Aorta (tissue), 5 donors: ENCODE results near the gene ECT2L. TPM values are rescaled to one million over a fixed set of nuclear protein-coding genes. Genes with fewer than 3 reads are reported as not detected.

Experiments
- ATAC-seq: fragments of 200-7000 bp; cut with Tn5 transposase; one replicate; pipeline ENCODE4 v1.9.1; 2022; ENCODE audit warnings: moderate library complexity; ENCODE audit not compliant: low FRiP score
- DNase-seq, 2 donors: peaks; one replicate each; pipeline ENCODE4 v3.0.0-alpha.2; 2020
- H3K27ac ChIP-seq, 2 donors: one replicate each; pipeline ENCODE4 v1.5.1; 2013; ENCODE audit warnings: low read length in 2 of 2, mild to moderate bottlenecking in 2 of 2, moderate library complexity in 2 of 2, control low read depth in 1 of 2, inconsistent platforms in 1 of 2, low read depth in 1 of 2
- H3K27me3 ChIP-seq, 2 donors: one replicate each; pipeline ENCODE4 v1.6.1; 2013; ENCODE audit warnings: control low read depth in 1 of 2, low read length in 1 of 2, mild to moderate bottlenecking in 1 of 2, moderate library complexity in 1 of 2; ENCODE audit not compliant: insufficient read depth in 2 of 2, control insufficient read depth in 1 of 2
- H3K36me3 ChIP-seq, 2 donors: one replicate each; pipeline ENCODE4 v1.6.1; 2013; ENCODE audit warnings: control low read depth in 1 of 2, low read length in 1 of 2, mild to moderate bottlenecking in 1 of 2; ENCODE audit not compliant: insufficient read depth in 2 of 2, control insufficient read depth in 1 of 2
- H3K4me1 ChIP-seq, 2 donors: one replicate each; pipeline ENCODE4 v1.6.1; 2013; ENCODE audit warnings: low read length in 2 of 2, control low read depth in 1 of 2, mild to moderate bottlenecking in 1 of 2, moderate library complexity in 1 of 2; ENCODE audit not compliant: insufficient read depth in 2 of 2, control insufficient read depth in 1 of 2
- H3K4me3 ChIP-seq, 2 donors: one replicate each; pipeline ENCODE4 v1.5.1; 2013; ENCODE audit warnings: low read length in 2 of 2, control low read depth in 1 of 2, mild to moderate bottlenecking in 1 of 2
- H3K9me3 ChIP-seq: one replicate; pipeline ENCODE4 v1.6.1; 2013; ENCODE audit warnings: mild to moderate bottlenecking, low read length; ENCODE audit not compliant: control insufficient read depth
- WGBS, 2 donors: extraction: QIAGEN DNeasy Blood & Tissue Kit; methylation state at CpG; one replicate each; pipeline ENCODE4 v1.1.7; 2013; 5-methylcytosine and 5-hydroxymethylcytosine counted together
- intact Hi-C, 2 donors: fragments of 100-400 bp; cut with DNase I; formaldehyde crosslinking; loops; one replicate each; pipeline versions ENCODE4 v1.14.2 to v1.15.0; 2022
- polyA plus RNA-seq, 2 donors: library from polyadenylated mRNA; stranded (reverse); fragments of 200-250 nt; gene quantifications; one replicate each; pipeline ENCODE4 v1.2.3, GENCODE V29; 2013
- total RNA-seq, 2 donors: library from RNA; stranded (reverse); fragmentation: NEBNext Ultra II Directional; extraction: Animal tissue kit (Norgen Biotek cat#: 25700); gene quantifications; one replicate each; pipeline ENCODE4 v1.2.1, GENCODE V29; 2021
- donor health status: healthy with polysubstance abuse.
- donor health status: Bipolar disorder and iron deficiency.
- donor health status: DM: no; HTN: no; CAD: no.
- donor health status: DM: no; HTN: no; CAD: no.
- donor health status: DM: yes; HTN: yes; CAD: no.

Gene ECT2L
- total and polyA plus RNA-seq, 4 donors = 0.19 to 2.7 (median 0.30) TPM; not detected in 1

- ATAC-seq (no peak), DNase-seq (no peak)
- WGBS, 2 donors = 67 to 82% methylated on average over 3 of the region's 3 CpGs
- Histone ChIP-seq H3K9me3 (no peaks in the 10 kb centered on the region), H3K4me3 (no peak overlapping the region), H3K27ac (no peak overlapping the region), H3K27me3 (no peaks in the 10 kb centered on the region), H3K36me3 (no peaks in the 10 kb centered on the region), H3K4me1 (no peaks in the 10 kb centered on the region)
- intact Hi-C loops = no loop called here
Observed at GRCh38 chr6:138891255-138891986, 95.5 kb downstream of the ECT2L start.

DNA sequence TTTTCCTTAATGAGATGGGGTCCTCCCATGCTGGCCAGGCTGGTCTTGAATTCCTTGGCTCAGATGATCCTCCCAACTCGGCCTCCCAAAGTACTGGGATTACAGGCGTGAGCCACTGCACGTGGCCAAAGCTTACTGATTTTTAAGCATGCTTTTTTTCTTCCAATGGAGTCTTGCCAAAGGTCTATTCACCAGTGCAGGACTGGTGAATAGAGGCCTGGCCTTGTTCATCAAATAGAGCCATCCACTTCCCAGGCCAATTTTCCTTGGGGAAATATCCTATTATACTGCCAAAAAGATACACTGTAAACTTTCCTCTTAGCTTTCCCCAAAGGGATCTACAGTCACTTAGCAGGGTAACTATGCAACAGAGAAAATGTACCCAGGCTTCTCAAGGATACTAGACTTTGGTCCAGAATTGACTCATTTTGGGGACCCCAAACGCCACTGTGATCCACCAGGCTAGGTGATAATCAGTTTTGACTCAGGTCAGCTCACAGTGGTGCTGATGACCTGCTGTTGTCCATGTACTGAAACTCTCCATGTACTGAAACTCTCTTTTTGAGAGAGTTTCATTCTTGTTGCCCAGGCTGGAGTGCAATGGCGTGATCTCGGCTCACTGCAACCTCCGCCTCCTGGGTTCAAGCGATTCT is 100.3 kb downstream of the ECT2L start:
- ATAC-seq = no peak
- 92 to 94% methylated on average over 8 of the region's 8 CpGs for WGBS, 2 donors
- intact Hi-C loops = no loop called here

DNA sequence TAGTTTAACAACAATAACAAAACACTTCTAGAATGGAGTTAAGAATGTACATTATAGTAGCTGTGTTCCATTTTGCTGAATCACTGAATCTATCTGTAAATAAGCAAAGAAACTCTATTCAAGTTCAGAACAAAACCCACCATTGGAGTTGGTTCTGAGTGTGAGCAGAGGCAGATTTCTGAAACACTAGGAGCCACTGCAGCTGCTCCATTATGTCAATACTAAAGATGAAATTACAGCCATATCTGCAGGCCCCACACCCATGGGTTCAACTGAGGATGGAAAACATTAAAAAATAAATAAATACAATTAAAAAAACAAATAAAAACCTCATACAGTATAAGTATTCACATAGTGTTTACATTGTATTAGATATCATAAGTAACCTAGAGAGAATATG is 101.1 kb downstream of the ECT2L start:
- no peaks in the 10 kb centered on the region for H3K4me1 ChIP-seq
- ATAC-seq = no peak
- no peaks in the 10 kb centered on the region for H3K27me3 ChIP-seq
- no peak for DNase-seq
- peaks cover 2 to 8% of the 10 kb centered on the region in 2 donors for H3K36me3 ChIP-seq
- intact Hi-C loops = no loop called here
- H3K27ac ChIP-seq = no peak overlapping the region
- H3K9me3 ChIP-seq = no peaks in the 10 kb centered on the region
- no peak overlapping the region for H3K4me3 ChIP-seq

More for the DNA sequence above, 100.3 kb downstream of the ECT2L start:
- H3K27ac ChIP-seq = no peak overlapping the region
- H3K36me3 ChIP-seq = peaks cover 0 to 4% of the 10 kb centered on the region in 2 donors
- no peaks in the 10 kb centered on the region for H3K27me3 ChIP-seq
- DNase-seq = no peak
- H3K9me3 ChIP-seq = no peaks in the 10 kb centered on the region
- H3K4me3 ChIP-seq = no peak overlapping the region
- no peaks in the 10 kb centered on the region for H3K4me1 ChIP-seq

DNA sequence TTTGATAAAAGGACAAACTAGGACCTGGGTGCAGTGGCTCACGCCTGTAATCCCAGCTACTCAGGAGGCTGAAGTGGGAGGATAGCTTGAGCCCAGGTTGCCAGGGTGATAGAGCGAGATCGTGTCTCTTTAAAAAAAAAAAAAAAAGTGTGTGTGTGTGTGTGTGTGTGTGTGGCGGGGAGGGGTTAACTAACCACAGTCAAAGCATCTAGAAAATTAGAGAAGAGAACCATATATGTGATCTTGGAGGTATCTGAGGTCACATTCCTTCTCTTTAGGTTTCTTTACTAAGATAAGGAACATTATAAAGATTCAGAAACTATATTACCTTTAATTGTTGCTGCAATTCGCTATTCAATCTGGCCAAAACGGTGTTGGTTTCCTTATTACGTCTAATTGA is 111.3 kb downstream of the ECT2L start:
- no peaks in the 10 kb centered on the region for H3K27me3 ChIP-seq
- DNase-seq (no peak), ATAC-seq (no peak)
- intact Hi-C loops = no loop called here
- 83 to 89% methylated on average over 6 to 7 of the region's 7 CpGs for WGBS, 2 donors
- no peak overlapping the region for H3K4me3 ChIP-seq
- no peaks in the 10 kb centered on the region for H3K4me1 ChIP-seq
- H3K9me3 ChIP-seq = no peaks in the 10 kb centered on the region
- peaks cover 2 to 4% of the 10 kb centered on the region in 2 donors for H3K36me3 ChIP-seq
- H3K27ac ChIP-seq = no peak overlapping the region

GRCh38 chr6:138909511-138909910 is 113.6 kb downstream of the ECT2L start:
- no peaks in the 10 kb centered on the region for H3K4me1 ChIP-seq
- no peak overlapping the region for H3K27ac ChIP-seq
- peaks cover 0 to 6% of the 10 kb centered on the region in 2 donors for H3K36me3 ChIP-seq
- H3K27me3 ChIP-seq = no peaks in the 10 kb centered on the region
- DNase-seq (no peak), ATAC-seq (no peak)
- intact Hi-C loops = no loop called here
- H3K4me3 ChIP-seq = no peak overlapping the region
- WGBS, 2 donors = 73 to 77% methylated on average over 4 of the region's 4 CpGs
- no peaks in the 10 kb centered on the region for H3K9me3 ChIP-seq

- Histone ChIP-seq H3K27ac (no peak overlapping the region), H3K4me3 (no peak overlapping the region), H3K9me3 (no peaks in the 10 kb centered on the region), H3K4me1 (no peaks in the 10 kb centered on the region), H3K27me3 (no peaks in the 10 kb centered on the region), H3K36me3 (peaks cover 0 to 6% of the 10 kb centered on the region in 2 donors)
- ATAC-seq (no peak), DNase-seq (no peak)
- intact Hi-C loops = no loop called here
- WGBS, 2 donors = 82 to 84% methylated on average over 1 of the region's 1 CpG
Observed at GRCh38 chr6:138909975-138910374, 114.1 kb downstream of the ECT2L start.

- DNase-seq (no peak), ATAC-seq (no peak)
- Histone ChIP-seq H3K36me3 (peaks cover 3 to 8% of the 10 kb centered on the region in 2 donors), H3K27me3 (no peaks in the 10 kb centered on the region), H3K27ac (no peak overlapping the region), H3K9me3 (no peaks in the 10 kb centered on the region), H3K4me1 (no peaks in the 10 kb centered on the region), H3K4me3 (no peak overlapping the region)
- WGBS, 2 donors = 73 to 78% methylated on average over 3 of the region's 3 CpGs
- intact Hi-C loops = no loop called here
Observed at GRCh38 chr6:138912308-138912707, 116.4 kb downstream of the ECT2L start.

DNA sequence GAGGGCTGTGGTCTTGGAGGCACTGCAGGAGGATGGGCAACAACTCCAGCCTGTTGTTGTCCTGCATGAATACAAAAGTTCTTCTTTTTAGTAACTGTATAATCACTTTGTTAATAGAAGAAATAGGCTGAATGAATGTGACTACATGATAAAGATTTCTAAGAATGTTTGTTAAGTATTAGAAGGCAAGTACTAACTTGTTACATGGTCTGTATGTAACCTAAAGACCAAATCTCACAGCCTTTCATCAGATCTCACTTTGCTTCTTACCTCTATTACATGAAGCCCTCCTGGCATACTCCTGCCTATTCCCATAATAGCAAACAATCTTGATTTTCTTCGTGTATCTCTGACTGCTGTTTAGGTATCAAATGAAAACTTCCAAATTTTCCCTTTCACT is 118.8 kb downstream of the ECT2L start:
- Histone ChIP-seq H3K36me3 (peaks cover 3 to 10% of the 10 kb centered on the region in 2 donors), H3K27me3 (no peaks in the 10 kb centered on the region), H3K4me3 (no peak overlapping the region), H3K4me1 (no peaks in the 10 kb centered on the region), H3K9me3 (no peaks in the 10 kb centered on the region), H3K27ac (no peak overlapping the region)
- DNase-seq (no peak), ATAC-seq (no peak)
- intact Hi-C loops = no loop called here
- 79 to 93% methylated on average over 1 of the region's 1 CpG for WGBS, 2 donors

DNA sequence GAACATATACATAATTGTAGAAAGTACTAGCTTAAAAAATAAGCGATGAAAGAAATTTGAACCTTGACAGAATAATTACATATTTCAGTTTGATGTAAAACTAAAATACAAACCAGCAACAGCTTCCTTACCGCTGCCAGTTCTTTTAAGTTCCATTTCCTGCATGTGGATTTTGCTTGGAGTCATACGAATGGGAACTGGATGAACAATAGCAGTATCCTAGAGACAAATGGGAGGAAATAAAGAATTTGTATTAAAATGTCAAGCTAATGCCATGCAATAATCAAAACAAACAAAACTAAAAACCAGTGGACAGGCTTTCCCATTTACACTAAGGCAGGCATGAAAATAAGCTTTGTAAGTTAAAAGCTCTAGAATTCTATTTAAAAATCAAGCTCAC is 125.0 kb downstream of the ECT2L start:
- no peak overlapping the region for H3K4me3 ChIP-seq
- 94 to 96% methylated on average over 3 of the region's 3 CpGs for WGBS, 2 donors
- intact Hi-C loops = no loop called here
- H3K4me1 ChIP-seq = no peaks in the 10 kb centered on the region
- DNase-seq (no peak), ATAC-seq (no peak)
- no peak overlapping the region for H3K27ac ChIP-seq
- no peaks in the 10 kb centered on the region for H3K9me3 ChIP-seq
- H3K36me3 ChIP-seq = peaks cover 0 to 8% of the 10 kb centered on the region in 2 donors
- no peaks in the 10 kb centered on the region for H3K27me3 ChIP-seq
